GM12872 (cell line): ENCODE data around the gene GAPDH.

ENCODE experiments used
- TF ChIP-seq, protein P1 (sequence below): IDR thresholded peaks from 3 replicates; pipeline ENCODE4 v1.5.1; 2011; ENCODE audit warnings: low read depth, mild to moderate bottlenecking, low read length, moderate library complexity; ENCODE audit not compliant: insufficient read depth

The GAPDH gene

DNA sequence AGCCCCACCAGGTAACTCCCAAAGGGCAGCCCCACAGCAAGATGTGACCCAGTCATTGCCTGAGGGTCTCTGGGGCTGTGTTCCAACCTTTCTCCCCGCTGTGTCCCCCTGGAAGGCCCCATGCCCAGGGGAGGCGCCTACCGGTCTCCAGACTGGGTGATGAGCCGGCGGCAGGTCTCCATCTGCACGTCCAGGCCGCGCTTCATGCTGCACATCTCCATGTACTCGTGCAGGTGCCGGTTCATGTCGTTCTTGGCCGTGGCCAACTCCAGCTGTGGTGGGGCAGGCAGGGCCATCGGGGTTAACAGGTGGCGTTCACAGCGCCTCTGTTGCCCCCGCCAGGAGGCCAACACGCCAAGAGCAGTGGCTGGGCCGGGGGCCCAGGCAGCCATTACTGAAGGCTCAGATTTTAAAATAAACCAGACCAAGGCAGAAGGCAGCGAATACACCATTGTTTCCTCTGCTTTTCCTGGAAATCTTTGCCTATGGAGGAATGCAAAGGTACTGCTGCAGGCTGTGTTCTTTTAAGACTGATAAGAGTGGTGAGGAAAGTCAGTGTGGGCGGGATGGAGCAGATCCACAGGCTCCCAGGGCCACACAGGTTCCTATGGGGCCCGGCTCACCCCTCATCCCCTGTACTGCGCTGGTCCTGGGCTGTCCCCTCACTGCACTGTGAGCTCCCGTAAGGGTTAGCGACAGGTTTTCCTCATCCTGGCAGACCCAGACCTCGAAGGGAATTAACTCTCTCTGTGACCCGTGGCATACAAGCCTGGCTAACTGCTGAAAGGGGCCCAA is 7.3 kb downstream of the GAPDH start:
- TF ChIP-seq, protein P1, sequence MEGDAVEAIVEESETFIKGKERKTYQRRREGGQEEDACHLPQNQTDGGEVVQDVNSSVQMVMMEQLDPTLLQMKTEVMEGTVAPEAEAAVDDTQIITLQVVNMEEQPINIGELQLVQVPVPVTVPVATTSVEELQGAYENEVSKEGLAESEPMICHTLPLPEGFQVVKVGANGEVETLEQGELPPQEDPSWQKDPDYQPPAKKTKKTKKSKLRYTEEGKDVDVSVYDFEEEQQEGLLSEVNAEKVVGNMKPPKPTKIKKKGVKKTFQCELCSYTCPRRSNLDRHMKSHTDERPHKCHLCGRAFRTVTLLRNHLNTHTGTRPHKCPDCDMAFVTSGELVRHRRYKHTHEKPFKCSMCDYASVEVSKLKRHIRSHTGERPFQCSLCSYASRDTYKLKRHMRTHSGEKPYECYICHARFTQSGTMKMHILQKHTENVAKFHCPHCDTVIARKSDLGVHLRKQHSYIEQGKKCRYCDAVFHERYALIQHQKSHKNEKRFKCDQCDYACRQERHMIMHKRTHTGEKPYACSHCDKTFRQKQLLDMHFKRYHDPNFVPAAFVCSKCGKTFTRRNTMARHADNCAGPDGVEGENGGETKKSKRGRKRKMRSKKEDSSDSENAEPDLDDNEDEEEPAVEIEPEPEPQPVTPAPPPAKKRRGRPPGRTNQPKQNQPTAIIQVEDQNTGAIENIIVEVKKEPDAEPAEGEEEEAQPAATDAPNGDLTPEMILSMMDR, result no peak

- TF ChIP-seq, protein P1, result no peak
Observed at GRCh38 chr12:6542209-6543009, 8.1 kb downstream of the GAPDH start.

GRCh38 chr12:6546016-6546415 is 11.7 kb downstream of the GAPDH start:
- TF ChIP-seq, protein P1, result no peak

- TF ChIP-seq, protein P1, result no peak
Observed at GRCh38 chr12:6547566-6547965, 13.2 kb downstream of the GAPDH start.

DNA sequence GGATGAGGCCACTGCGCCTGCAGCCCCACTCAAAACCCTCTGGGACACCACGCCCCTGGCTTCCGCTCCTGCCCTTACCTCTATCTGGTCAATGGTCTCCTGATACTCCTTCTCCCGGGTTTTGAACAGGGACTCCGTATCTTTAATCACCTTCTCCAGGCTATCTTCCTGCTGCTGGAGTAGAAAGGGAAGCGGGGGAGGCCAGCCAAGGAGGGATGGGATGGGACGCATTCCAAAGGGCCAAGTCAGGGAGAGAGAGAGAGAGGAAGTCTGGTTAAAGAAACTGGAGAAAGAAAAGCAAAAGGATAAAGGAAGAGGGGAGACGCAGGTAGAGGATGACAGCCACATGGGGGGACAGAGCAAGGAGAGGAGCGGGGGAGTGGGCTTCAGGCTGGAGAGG is 13.7 kb downstream of the GAPDH start:
- TF ChIP-seq, protein P1, result no peak

DNA sequence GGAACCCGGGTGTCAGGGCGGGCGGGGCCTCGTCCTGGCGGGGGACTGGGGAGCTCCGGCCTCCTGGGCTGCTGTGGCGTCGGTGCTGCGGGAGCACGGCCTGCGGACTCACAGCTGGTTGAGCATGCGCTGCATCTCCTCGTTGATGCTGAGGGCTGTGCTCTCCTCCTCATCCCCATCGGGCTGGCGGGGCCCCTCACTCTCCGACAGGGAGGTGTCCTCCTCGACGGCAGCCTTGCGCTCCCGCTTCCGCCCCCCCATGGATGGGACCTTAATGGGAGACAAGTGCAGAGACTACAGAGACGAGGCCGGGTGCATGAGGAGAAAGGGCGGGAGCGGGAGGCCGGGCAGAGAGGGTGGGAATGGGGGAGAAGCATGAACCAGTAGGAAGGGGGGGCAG is 14.2 kb downstream of the GAPDH start:
- TF ChIP-seq, protein P1, result no peak

DNA sequence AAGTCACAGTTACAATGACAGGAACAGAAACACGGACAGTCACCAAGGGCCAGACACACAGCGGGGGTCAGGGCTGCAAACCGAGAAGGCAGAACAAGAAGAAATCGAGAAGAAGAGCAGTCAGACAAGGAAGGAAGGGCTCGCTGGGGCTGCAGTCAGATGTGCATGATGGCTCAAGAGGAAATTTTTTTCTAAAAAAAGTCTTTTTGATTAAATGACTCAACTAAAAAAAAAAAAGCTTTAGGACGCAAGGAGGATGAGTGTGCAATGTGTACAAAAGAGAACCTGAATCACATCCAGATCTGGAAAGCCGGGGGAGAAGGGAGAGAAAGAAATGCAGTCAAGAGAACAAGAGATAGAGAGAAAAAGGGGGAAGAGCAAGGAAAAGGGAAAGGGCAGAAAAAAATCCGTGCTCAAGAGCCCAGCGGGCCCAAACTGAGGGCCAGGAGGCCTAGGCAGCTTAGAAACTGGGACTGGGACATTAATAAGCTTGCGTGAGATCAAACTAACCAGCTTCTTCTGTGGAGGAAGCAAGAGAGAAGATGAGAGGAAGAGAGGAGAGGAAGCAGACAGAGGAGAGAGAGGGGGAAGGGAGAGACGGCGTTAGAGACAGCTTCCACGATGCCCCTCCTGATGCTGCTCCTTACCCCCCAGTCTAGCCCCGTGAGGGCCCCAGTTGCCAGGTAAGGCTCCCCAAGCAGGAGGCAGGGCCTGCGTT is 14.8 kb downstream of the GAPDH start:
- TF ChIP-seq, protein P1, result no peak
